ENCODE results near the gene OLFML2B. TPM values are rescaled to one million over a fixed set of nuclear protein-coding genes. Genes with fewer than 3 reads are reported as not detected.

The OLFML2B gene
- total RNA-seq, 4 donors from 2014 or later, result 12.5 to 27.2 (median 16.8) TPM

- no peak for ATAC-seq (ENCODE audit: low FRiP score)
- no peak for TF ChIP-seq CTCF (IDR thresholded peaks at IDR 0.05)
These were observed 68.1 kb downstream of the OLFML2B start for GRCh38 chr1:161955606-161956005.

GRCh38 chr1:161954466-161954865, 69.2 kb downstream of the OLFML2B start:
- ATAC-seq (ENCODE audit: low FRiP score), result no peak
- TF ChIP-seq CTCF (IDR thresholded peaks at IDR 0.05), result no peak
- no peak for DNase-seq (ENCODE audit: low spot score)

More at GRCh38 chr1:161955606-161956005, 68.1 kb downstream of the OLFML2B start:
- DNase-seq (ENCODE audit: low spot score), result no peak

GRCh38 chr1:161954050-161954449, 69.6 kb downstream of the OLFML2B start:
- ATAC-seq (ENCODE audit: low FRiP score), result no peak
- DNase-seq (ENCODE audit: low spot score), result no peak
- TF ChIP-seq CTCF (IDR thresholded peaks at IDR 0.05), result no peak

GRCh38 chr1:161953256-161953920, 70.3 kb downstream of the OLFML2B start:
- TF ChIP-seq CTCF (IDR thresholded peaks at IDR 0.05), result no peak
- DNase-seq (ENCODE audit: low spot score) (no peak), ATAC-seq (ENCODE audit: low FRiP score) (no peak)

- DNase-seq (ENCODE audit: low spot score), result no peak
- TF ChIP-seq CTCF (IDR thresholded peaks at IDR 0.05), result no peak
- no peak for ATAC-seq (ENCODE audit: low FRiP score)
These were observed 71.0 kb downstream of the OLFML2B start for GRCh38 chr1:161952607-161953172.

- ATAC-seq (ENCODE audit: low FRiP score) (no peak), DNase-seq (ENCODE audit: low spot score) (no peak)
- TF ChIP-seq CTCF (IDR thresholded peaks at IDR 0.05), result no peak
These were observed 72.0 kb downstream of the OLFML2B start for GRCh38 chr1:161951646-161952045.

- TF ChIP-seq CTCF (IDR thresholded peaks at IDR 0.05), result no peak
- ATAC-seq (ENCODE audit: low FRiP score) (no peak), DNase-seq (ENCODE audit: low spot score) (no peak)
These were observed 73.3 kb downstream of the OLFML2B start for GRCh38 chr1:161950377-161950776.

Measured in omental fat pad (tissue), 4 donors.